ENCODE measurements around the gene GET3.
A peak's percentile ranks its signal among the peaks of the same experiment; 100 is the strongest.

The GET3 gene

DNA sequence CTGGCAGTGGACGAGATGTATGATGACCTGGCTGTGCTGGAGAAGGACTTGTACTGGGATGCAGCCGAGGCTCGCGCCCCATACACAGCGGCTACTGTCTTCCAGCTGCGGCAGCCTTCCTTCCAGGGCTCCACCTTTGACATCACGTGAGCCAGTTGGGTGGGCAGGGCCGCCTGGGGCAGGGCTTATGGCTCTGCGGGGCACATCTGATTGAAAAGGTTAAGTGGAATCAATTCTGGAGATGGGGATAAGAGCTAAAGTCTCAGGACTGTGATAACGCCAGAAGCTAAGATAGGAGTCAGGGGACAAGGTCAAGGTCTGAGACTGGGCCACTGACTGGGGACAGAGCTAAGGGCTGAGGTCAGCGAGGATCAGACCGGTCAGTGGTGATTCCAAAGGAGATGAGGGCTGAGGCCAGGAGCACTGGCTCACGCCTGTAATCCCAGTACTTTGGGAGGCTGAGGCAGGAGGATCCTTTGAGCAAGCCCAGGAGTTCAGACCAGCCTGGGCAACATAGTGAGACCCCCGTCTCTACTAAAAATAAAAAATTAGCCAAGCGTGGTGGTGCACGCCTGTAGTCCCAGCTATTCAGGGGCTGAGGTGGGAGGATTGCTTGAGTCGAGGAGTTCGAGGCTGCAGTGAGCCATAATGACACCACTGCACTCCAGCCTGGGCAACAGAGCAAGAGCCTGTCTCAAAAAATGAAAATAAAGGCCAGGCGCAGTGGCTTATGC, 19.0 kb downstream of the GET3 start:
- no peak overlapping the region for H2AFZ ChIP-seq (ENCODE audit: low read depth, low read length, severe bottlenecking)
- no peaks in the 10 kb centered on the region for H4K20me1 ChIP-seq (ENCODE audit: low read depth, low read length)
- H3K36me3 ChIP-seq (ENCODE audit: low read length) = no peaks in the 10 kb centered on the region
- no peak overlapping the region for H3K4me2 ChIP-seq (ENCODE audit: low read depth, low read length, poor library complexity, severe bottlenecking)
- H3K9me3 ChIP-seq (ENCODE audit: insufficient read depth, low read length) = no peaks in the 10 kb centered on the region
- no peaks in the 10 kb centered on the region for H3K79me2 ChIP-seq (ENCODE audit: insufficient read depth, low read length)
- no peaks in the 10 kb centered on the region for H3F3A ChIP-seq (ENCODE audit: insufficient read depth)
- no peaks in the 10 kb centered on the region for H3K9me2 ChIP-seq (replicated peaks; ENCODE audit: insufficient read depth, low read length)
- no peak overlapping the region for H3K4me3 ChIP-seq (ENCODE audit: insufficient read depth, low read length, poor library complexity, severe bottlenecking)
- no peak overlapping the region for H3K9ac ChIP-seq (ENCODE audit: low read length)
- H3K27ac ChIP-seq (ENCODE audit: low read depth, low read length) = no peak overlapping the region
- TF ChIP-seq, protein P1, sequence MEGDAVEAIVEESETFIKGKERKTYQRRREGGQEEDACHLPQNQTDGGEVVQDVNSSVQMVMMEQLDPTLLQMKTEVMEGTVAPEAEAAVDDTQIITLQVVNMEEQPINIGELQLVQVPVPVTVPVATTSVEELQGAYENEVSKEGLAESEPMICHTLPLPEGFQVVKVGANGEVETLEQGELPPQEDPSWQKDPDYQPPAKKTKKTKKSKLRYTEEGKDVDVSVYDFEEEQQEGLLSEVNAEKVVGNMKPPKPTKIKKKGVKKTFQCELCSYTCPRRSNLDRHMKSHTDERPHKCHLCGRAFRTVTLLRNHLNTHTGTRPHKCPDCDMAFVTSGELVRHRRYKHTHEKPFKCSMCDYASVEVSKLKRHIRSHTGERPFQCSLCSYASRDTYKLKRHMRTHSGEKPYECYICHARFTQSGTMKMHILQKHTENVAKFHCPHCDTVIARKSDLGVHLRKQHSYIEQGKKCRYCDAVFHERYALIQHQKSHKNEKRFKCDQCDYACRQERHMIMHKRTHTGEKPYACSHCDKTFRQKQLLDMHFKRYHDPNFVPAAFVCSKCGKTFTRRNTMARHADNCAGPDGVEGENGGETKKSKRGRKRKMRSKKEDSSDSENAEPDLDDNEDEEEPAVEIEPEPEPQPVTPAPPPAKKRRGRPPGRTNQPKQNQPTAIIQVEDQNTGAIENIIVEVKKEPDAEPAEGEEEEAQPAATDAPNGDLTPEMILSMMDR (IDR thresholded peaks at IDR 0.05; ENCODE audit: insufficient read depth, low read length, poor library complexity, severe bottlenecking) = no peak
- no peak for TF ChIP-seq EZH2phosphoT487 (conservative IDR thresholded peaks at IDR 0.05; ENCODE audit: low read length)
- no peaks in the 10 kb centered on the region for H3K27me3 ChIP-seq (ENCODE audit: low read length)

DNA sequence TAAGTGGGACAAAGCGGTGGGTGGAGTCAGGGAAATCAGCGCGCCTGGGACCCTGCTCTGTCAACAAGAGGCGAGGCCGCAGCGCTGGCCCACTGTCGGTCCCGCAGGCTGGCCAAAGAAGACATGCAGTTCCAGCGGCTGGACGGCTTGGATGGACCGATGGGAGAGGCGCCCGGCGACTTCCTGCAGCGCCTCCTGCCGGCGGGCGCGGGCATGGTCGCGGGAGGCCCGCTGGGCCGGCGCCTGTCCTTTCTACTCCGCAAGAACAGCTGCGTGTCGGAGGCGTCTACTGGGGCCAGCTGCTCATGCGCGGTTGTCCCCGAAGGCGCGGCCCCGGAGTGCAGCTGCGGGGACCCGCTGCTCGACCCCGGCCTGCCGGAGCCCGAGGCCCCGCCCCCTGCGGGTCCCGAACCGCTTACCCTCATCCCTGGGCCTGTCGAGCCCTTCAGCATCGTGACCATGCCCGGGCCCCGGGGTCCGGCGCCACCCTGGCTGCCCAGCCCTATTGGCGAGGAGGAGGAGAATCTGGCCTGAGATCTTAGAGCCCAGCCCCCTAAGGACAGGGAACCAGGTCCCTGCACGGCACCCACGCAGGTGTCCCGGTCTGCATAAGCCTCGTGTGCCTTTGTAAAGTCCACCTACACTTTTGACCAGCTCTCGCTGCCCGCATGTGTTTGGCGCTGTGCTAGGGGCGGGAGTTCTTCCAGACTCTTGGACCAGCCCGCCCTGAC, 20.4 kb downstream of the GET3 start:
- H3K79me2 ChIP-seq (ENCODE audit: insufficient read depth, low read length) = no peaks in the 10 kb centered on the region
- H3K9me2 ChIP-seq (replicated peaks; ENCODE audit: insufficient read depth, low read length) = no peaks in the 10 kb centered on the region
- H3K27me3 ChIP-seq (ENCODE audit: low read length) = no peaks in the 10 kb centered on the region
- no peaks in the 10 kb centered on the region for H3F3A ChIP-seq (ENCODE audit: insufficient read depth)
- TF ChIP-seq, protein P1 (IDR thresholded peaks at IDR 0.05; ENCODE audit: insufficient read depth, low read length, poor library complexity, severe bottlenecking) = peak; percentile 87
- no peak for TF ChIP-seq EZH2phosphoT487 (conservative IDR thresholded peaks at IDR 0.05; ENCODE audit: low read length)
- peak overlapping the region; percentile 29 for H3K4me2 ChIP-seq (ENCODE audit: low read depth, low read length, poor library complexity, severe bottlenecking)
- no peaks in the 10 kb centered on the region for H4K20me1 ChIP-seq (ENCODE audit: low read depth, low read length)
- no peak overlapping the region for H3K9ac ChIP-seq (ENCODE audit: low read length)
- H3K27ac ChIP-seq (ENCODE audit: low read depth, low read length) = no peak overlapping the region
- no peak overlapping the region for H2AFZ ChIP-seq (ENCODE audit: low read depth, low read length, severe bottlenecking)
- H3K9me3 ChIP-seq (ENCODE audit: insufficient read depth, low read length) = no peaks in the 10 kb centered on the region
- H3K36me3 ChIP-seq (ENCODE audit: low read length) = no peaks in the 10 kb centered on the region
- H3K4me3 ChIP-seq (ENCODE audit: insufficient read depth, low read length, poor library complexity, severe bottlenecking) = no peak overlapping the region

GRCh38 chr19:12759686-12760085, 22.4 kb downstream of the GET3 start:
- no peak overlapping the region for H3K9ac ChIP-seq (ENCODE audit: low read length)
- TF ChIP-seq, protein P1 (IDR thresholded peaks at IDR 0.05; ENCODE audit: insufficient read depth, low read length, poor library complexity, severe bottlenecking) = no peak
- no peak for TF ChIP-seq EZH2phosphoT487 (conservative IDR thresholded peaks at IDR 0.05; ENCODE audit: low read length)
- no peaks in the 10 kb centered on the region for H4K20me1 ChIP-seq (ENCODE audit: low read depth, low read length)
- H3K79me2 ChIP-seq (ENCODE audit: insufficient read depth, low read length) = no peaks in the 10 kb centered on the region
- no peak overlapping the region for H2AFZ ChIP-seq (ENCODE audit: low read depth, low read length, severe bottlenecking)
- H3K36me3 ChIP-seq (ENCODE audit: low read length) = no peaks in the 10 kb centered on the region
- no peak overlapping the region for H3K4me2 ChIP-seq (ENCODE audit: low read depth, low read length, poor library complexity, severe bottlenecking)
- H3F3A ChIP-seq (ENCODE audit: insufficient read depth) = no peaks in the 10 kb centered on the region
- no peak overlapping the region for H3K4me3 ChIP-seq (ENCODE audit: insufficient read depth, low read length, poor library complexity, severe bottlenecking)
- no peak overlapping the region for H3K27ac ChIP-seq (ENCODE audit: low read depth, low read length)
- no peaks in the 10 kb centered on the region for H3K9me2 ChIP-seq (replicated peaks; ENCODE audit: insufficient read depth, low read length)
- no peaks in the 10 kb centered on the region for H3K9me3 ChIP-seq (ENCODE audit: insufficient read depth, low read length)
- no peaks in the 10 kb centered on the region for H3K27me3 ChIP-seq (ENCODE audit: low read length)

Data from SU-DHL-6 (cell line).